ENCODE results near the gene PMPCA.

Gene PMPCA

GRCh38 chr9:136437839-136438547 lies 27.5 kb downstream of the PMPCA start:
- DNase-seq, result peak in 1 of 2 donors; percentile 13

GRCh38 chr9:136438548-136439480 lies 28.4 kb downstream of the PMPCA start:
- DNase-seq, result peak; percentile 50 to 62

- peak; percentile 75 to 80 for DNase-seq
Measured at GRCh38 chr9:136439481-136440408, 29.3 kb downstream of the PMPCA start, which contains the start of gene INPP5E. INPP5E (minus strand) TSS chr9:136439845; CDS start chr9:136439419, 426 bp downstream.

GRCh38 chr9:136441191-136441680 lies 30.8 kb downstream of the PMPCA start:
- no peak for DNase-seq

GRCh38 chr9:136441681-136442245 lies 31.3 kb downstream of the PMPCA start:
- no peak for DNase-seq

GRCh38 chr9:136442265-136442664 lies 31.8 kb downstream of the PMPCA start:
- no peak for DNase-seq

GRCh38 chr9:136443087-136443486 lies 32.6 kb downstream of the PMPCA start:
- no peak for DNase-seq

- no peak for DNase-seq
Measured at GRCh38 chr9:136443687-136444086, 33.2 kb downstream of the PMPCA start.

GRCh38 chr9:136444102-136444501 lies 33.6 kb downstream of the PMPCA start:
- no peak for DNase-seq

GRCh38 chr9:136445799-136446198 lies 35.3 kb downstream of the PMPCA start:
- no peak for DNase-seq

GRCh38 chr9:136447173-136447778 lies 36.8 kb downstream of the PMPCA start:
- DNase-seq, result no peak

- no peak for DNase-seq
Measured at GRCh38 chr9:136448655-136449054, 38.2 kb downstream of the PMPCA start.

GRCh38 chr9:136451221-136451877 lies 40.9 kb downstream of the PMPCA start:
- no peak for DNase-seq

- no peak for DNase-seq
Measured at GRCh38 chr9:136453326-136453725, 42.9 kb downstream of the PMPCA start.

GRCh38 chr9:136454026-136454796 lies 43.8 kb downstream of the PMPCA start:
- DNase-seq, result no peak

GRCh38 chr9:136455043-136456002 lies 44.9 kb downstream of the PMPCA start:
- DNase-seq, result no peak

GRCh38 chr9:136456258-136456657 lies 45.8 kb downstream of the PMPCA start:
- no peak for DNase-seq

GRCh38 chr9:136457326-136457725 lies 46.9 kb downstream of the PMPCA start:
- DNase-seq, result no peak

GRCh38 chr9:136459425-136459824 lies 49.0 kb downstream of the PMPCA start:
- DNase-seq, result no peak

Data from activated CD4-positive, alpha-beta T cell treated with anti-CD3 and anti-CD28 coated beads for 4 hours (primary cell).